ENCODE data around the gene ZNF335. TPM values are rescaled to one million over a fixed set of nuclear protein-coding genes. Genes with fewer than 3 reads are reported as not detected.
A peak's percentile ranks its signal among the peaks of the same experiment; 100 is the strongest.

The ZNF335 gene
- total RNA-seq, 1 donor from 2014 or later = 19.1 TPM

GRCh38 chr20:45968081-45968671, 3.8 kb downstream of the ZNF335 start:
- H3K9me3 ChIP-seq = no peaks in the 10 kb centered on the region
- H3K36me3 ChIP-seq = peaks cover 65% of the 10 kb centered on the region
- intact Hi-C loops (cut with DNase I) = no loop called here
- H3K27me3 ChIP-seq = no peaks in the 10 kb centered on the region
- peak; percentile 61 for DNase-seq
- H3K4me1 ChIP-seq = peaks cover 16% of the 10 kb centered on the region
- no peak for TF ChIP-seq CTCF (IDR thresholded peaks at IDR 0.05)
- no peak overlapping the region for H3K27ac ChIP-seq
- no peak overlapping the region for H3K4me3 ChIP-seq
- ATAC-seq = no peak

- Histone ChIP-seq H3K27me3 (no peaks in the 10 kb centered on the region), H3K27ac (no peak overlapping the region), H3K4me3 (no peak overlapping the region), H3K4me1 (peaks cover 16% of the 10 kb centered on the region), H3K9me3 (no peaks in the 10 kb centered on the region), H3K36me3 (peaks cover 70% of the 10 kb centered on the region)
- no peak for TF ChIP-seq CTCF (IDR thresholded peaks at IDR 0.05)
- intact Hi-C loops (cut with DNase I) = no loop called here
- peak; percentile 59 for DNase-seq
- ATAC-seq = no peak
Measured at GRCh38 chr20:45967551-45968080, 4.4 kb downstream of the ZNF335 start.

GRCh38 chr20:45965169-45966002, 6.6 kb downstream of the ZNF335 start:
- no peak overlapping the region for H3K4me3 ChIP-seq
- no peak for TF ChIP-seq CTCF (IDR thresholded peaks at IDR 0.05)
- H3K4me1 ChIP-seq = peaks cover 12% of the 10 kb centered on the region
- ATAC-seq (no peak), DNase-seq (peak; percentile 37)
- H3K27me3 ChIP-seq = no peaks in the 10 kb centered on the region
- H3K9me3 ChIP-seq = no peaks in the 10 kb centered on the region
- H3K27ac ChIP-seq = no peak overlapping the region
- peaks cover 92% of the 10 kb centered on the region for H3K36me3 ChIP-seq
- intact Hi-C loops (cut with DNase I) = no loop called here

GRCh38 chr20:45964006-45964400, 8.0 kb downstream of the ZNF335 start:
- intact Hi-C loops (cut with DNase I) = no loop called here
- no peaks in the 10 kb centered on the region for H3K27me3 ChIP-seq
- ATAC-seq = no peak
- DNase-seq = peak; percentile 44
- H3K4me1 ChIP-seq = no peaks in the 10 kb centered on the region
- H3K36me3 ChIP-seq = peaks cover 99% of the 10 kb centered on the region
- H3K4me3 ChIP-seq = no peak overlapping the region
- H3K9me3 ChIP-seq = no peaks in the 10 kb centered on the region
- TF ChIP-seq CTCF (IDR thresholded peaks at IDR 0.05) = no peak
- H3K27ac ChIP-seq = no peak overlapping the region

- peak; percentile 33 for TF ChIP-seq CTCF (IDR thresholded peaks at IDR 0.05)
- Histone ChIP-seq H3K9me3 (no peaks in the 10 kb centered on the region), H3K4me1 (no peaks in the 10 kb centered on the region), H3K27ac (no peak overlapping the region), H3K36me3 (peaks cover 99% of the 10 kb centered on the region), H3K27me3 (no peaks in the 10 kb centered on the region), H3K4me3 (no peak overlapping the region)
- ATAC-seq = peak; percentile 20
- DNase-seq = peak; percentile 58
- intact Hi-C loops (cut with DNase I) = no loop called here
Measured at GRCh38 chr20:45963059-45964005, 8.7 kb downstream of the ZNF335 start.

Measured in upper lobe of right lung (tissue), 1 donor.